HepG2 (cell line): Measurements from ENCODE around the gene VWA1. TPM values are rescaled to one million over a fixed set of nuclear protein-coding genes. Genes with fewer than 3 reads are reported as not detected.

Experiments used
- CENPX ChIP-seq: sonication (generic); formaldehyde crosslinking; IDR thresholded peaks from 2 replicates; pipeline ENCODE4 v1.9.0; 2021; ENCODE audit warnings: mild to moderate bottlenecking, missing genetic modification reagents, moderate library complexity
- CHCHD3 ChIP-seq: sonication (generic); formaldehyde crosslinking; IDR thresholded peaks from 2 replicates; pipeline ENCODE4 v1.8.0; 2022; ENCODE audit warnings: mild to moderate bottlenecking, missing genetic modification reagents, moderate library complexity
- IRX3 ChIP-seq: sonication (generic); formaldehyde crosslinking; IDR thresholded peaks from 2 replicates; pipeline ENCODE4 v1.8.1; 2023; ENCODE audit warnings: mild to moderate bottlenecking, low read depth, missing genetic modification reagents, borderline replicate concordance
- MTF2 ChIP-seq: sonication (generic); formaldehyde crosslinking; IDR thresholded peaks from 2 replicates; pipeline ENCODE4 v1.5.0; 2020; ENCODE audit warnings: missing genetic modification reagents, borderline replicate concordance
- PHF20 ChIP-seq: sonication (generic); formaldehyde crosslinking; IDR thresholded peaks from 2 replicates; pipeline ENCODE4 v1.5.0; 2020; ENCODE audit warnings: mild to moderate bottlenecking, missing genetic modification reagents
- TEAD2 ChIP-seq: sonication (generic); formaldehyde crosslinking; IDR thresholded peaks from 2 replicates; pipeline ENCODE4 v1.9.0; 2021; ENCODE audit warnings: missing genetic modification reagents
- ZBTB8A ChIP-seq: sonication (generic); formaldehyde crosslinking; IDR thresholded peaks from 2 replicates; pipeline ENCODE4 v1.4.0; 2020; ENCODE audit warnings: mild to moderate bottlenecking, low read depth, missing genetic modification reagents, borderline replicate concordance
- ZNF44 ChIP-seq: sonication (generic); formaldehyde crosslinking; IDR thresholded peaks from 2 replicates; pipeline ENCODE4 v1.5.1; 2020; ENCODE audit warnings: mild to moderate bottlenecking, missing genetic modification reagents
- ZNF737 ChIP-seq: sonication (generic); formaldehyde crosslinking; IDR thresholded peaks from 2 replicates; pipeline ENCODE4 v1.5.0; 2020; ENCODE audit warnings: missing genetic modification reagents, mild to moderate bottlenecking, borderline replicate concordance
- ZNF772 ChIP-seq: sonication (generic); formaldehyde crosslinking; IDR thresholded peaks from 2 replicates; pipeline ENCODE4 v1.5.0; 2020; ENCODE audit warnings: mild to moderate bottlenecking, missing genetic modification reagents
- ZNF83 ChIP-seq: sonication (generic); formaldehyde crosslinking; IDR thresholded peaks from 2 replicates; pipeline ENCODE4 v1.4.0; 2020; ENCODE audit warnings: missing genetic modification reagents, mild to moderate bottlenecking, borderline replicate concordance
- polyA plus RNA-seq, 8 experiments: library from polyadenylated mRNA; depleted of rRNA in 3 of 8; stranded (reverse) in 7 of 8; unstranded in 1 of 8; fragments of >200 nt; fragmentation: Illumina TruSeq in 4 of 8; extraction: Trizol in 4 of 8; gene quantifications; 2 replicates each; pipeline versions ENCODE4 v1.2.1 to v1.2.3, GENCODE V29; 2011 to 2016; ENCODE audit warnings: low read depth in 4 of 8, missing spikeins in 1 of 8, mixed read lengths in 1 of 8; ENCODE audit not compliant: insufficient read depth in 1 of 8
- total RNA-seq, 5 experiments: library from RNA; depleted of rRNA; stranded (reverse); fragments of >200 nt; fragmentation: Illumina TruSeq; extraction: Trizol; gene quantifications; 2 replicates each; pipeline ENCODE4 v1.2.3, GENCODE V29; 2016; ENCODE audit warnings: low read depth in 1 of 5
- TF ChIP-seq, protein P1 (sequence below): IDR thresholded peaks from 2 replicates; pipeline ENCODE4 v1.4.0; 2020; ENCODE audit warnings: mild to moderate bottlenecking, missing genetic modification reagents
- TF ChIP-seq, protein P2 (sequence below): sonication (generic); formaldehyde crosslinking; IDR thresholded peaks from 2 replicates; pipeline ENCODE4 v1.8.0; 2022; ENCODE audit warnings: mild to moderate bottlenecking, missing genetic modification reagents; ENCODE audit not compliant: insufficient replicate concordance
- TF ChIP-seq, protein P3 (sequence below), 2 experiments: fragments of 450-650 bp in 1 of 2; sonication (generic) in 1 of 2; formaldehyde crosslinking; IDR thresholded peaks; 2 replicates each; pipeline versions ENCODE4 v1.5.0 to v1.8.0; 2020 to 2022; ENCODE audit warnings: mild to moderate bottlenecking in 1 of 2, missing genetic modification reagents in 1 of 2
- TF ChIP-seq, protein P4 (sequence below): sonication (generic); formaldehyde crosslinking; IDR thresholded peaks from 2 replicates; pipeline ENCODE4 v1.4.0; 2020; ENCODE audit warnings: missing genetic modification reagents

Gene VWA1
- total and polyA plus RNA-seq, 2 of the 13 experiments (the other 11 are each of a cell fraction or from before 2014, with no cell fraction given) = 40.9 to 57.5 TPM

DNA sequence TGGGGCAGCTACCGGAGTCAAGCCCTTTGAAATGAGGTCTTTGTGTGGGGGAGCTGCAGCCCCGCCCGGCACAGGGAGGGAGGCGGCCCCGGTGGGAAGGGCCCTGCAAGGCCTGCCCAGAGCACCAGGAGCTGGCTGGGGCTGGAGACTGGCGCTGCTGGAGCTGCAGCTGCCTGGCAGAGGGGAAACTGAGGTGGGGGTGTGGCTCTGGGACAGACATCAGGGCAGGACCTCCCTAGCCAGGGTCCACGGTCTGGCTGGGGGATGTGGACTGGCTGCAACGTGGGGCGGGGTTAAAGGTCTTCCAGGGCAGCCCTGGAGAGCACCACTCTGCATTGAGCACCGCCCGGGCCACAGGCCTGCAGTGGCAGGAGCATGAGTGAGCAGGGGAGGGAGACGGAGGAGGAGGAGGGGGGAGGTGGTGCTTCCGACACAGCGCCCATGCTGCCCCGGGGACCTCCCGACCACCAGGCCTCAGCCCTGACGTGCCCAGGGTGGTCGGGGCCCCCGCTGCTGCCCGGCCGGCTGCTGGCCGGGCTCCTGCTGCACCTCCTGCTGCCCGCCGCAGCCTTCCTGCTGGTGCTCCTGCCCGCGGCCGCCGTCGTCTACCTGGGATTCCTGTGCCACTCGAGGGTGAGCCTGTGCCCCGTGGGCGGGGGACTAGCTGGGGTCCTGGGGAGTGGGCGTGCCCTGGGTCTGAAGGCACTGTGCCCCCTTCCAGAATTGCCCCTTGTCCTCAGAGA is 9.6 kb upstream of the VWA1 start (continued):
- TF ChIP-seq, protein P1, sequence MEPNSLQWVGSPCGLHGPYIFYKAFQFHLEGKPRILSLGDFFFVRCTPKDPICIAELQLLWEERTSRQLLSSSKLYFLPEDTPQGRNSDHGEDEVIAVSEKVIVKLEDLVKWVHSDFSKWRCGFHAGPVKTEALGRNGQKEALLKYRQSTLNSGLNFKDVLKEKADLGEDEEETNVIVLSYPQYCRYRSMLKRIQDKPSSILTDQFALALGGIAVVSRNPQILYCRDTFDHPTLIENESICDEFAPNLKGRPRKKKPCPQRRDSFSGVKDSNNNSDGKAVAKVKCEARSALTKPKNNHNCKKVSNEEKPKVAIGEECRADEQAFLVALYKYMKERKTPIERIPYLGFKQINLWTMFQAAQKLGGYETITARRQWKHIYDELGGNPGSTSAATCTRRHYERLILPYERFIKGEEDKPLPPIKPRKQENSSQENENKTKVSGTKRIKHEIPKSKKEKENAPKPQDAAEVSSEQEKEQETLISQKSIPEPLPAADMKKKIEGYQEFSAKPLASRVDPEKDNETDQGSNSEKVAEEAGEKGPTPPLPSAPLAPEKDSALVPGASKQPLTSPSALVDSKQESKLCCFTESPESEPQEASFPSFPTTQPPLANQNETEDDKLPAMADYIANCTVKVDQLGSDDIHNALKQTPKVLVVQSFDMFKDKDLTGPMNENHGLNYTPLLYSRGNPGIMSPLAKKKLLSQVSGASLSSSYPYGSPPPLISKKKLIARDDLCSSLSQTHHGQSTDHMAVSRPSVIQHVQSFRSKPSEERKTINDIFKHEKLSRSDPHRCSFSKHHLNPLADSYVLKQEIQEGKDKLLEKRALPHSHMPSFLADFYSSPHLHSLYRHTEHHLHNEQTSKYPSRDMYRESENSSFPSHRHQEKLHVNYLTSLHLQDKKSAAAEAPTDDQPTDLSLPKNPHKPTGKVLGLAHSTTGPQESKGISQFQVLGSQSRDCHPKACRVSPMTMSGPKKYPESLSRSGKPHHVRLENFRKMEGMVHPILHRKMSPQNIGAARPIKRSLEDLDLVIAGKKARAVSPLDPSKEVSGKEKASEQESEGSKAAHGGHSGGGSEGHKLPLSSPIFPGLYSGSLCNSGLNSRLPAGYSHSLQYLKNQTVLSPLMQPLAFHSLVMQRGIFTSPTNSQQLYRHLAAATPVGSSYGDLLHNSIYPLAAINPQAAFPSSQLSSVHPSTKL (CRISPR knock-in tag) = no peak
- TF ChIP-seq CENPX (CRISPR knock-in tag) (no peak), ZNF772 (no peak), ZNF83 (no peak), CHCHD3 (CRISPR knock-in tag) (0 out of 2 replicates have a peak, but pooled peaks have one; percentile 21), PHF20 (CRISPR knock-in tag) (peak; percentile 47; the same call in 1 of the 2 replicates), TEAD2 (CRISPR knock-in tag) (no peak), ZNF44 (CRISPR knock-in tag) (no peak), ZBTB8A (CRISPR knock-in tag) (no peak), IRX3 (CRISPR knock-in tag) (no peak), MTF2 (CRISPR knock-in tag) (0 out of 2 replicates have a peak, but pooled peaks have one; percentile 45), ZNF737 (CRISPR knock-in tag) (no peak)
- TF ChIP-seq, protein P2, sequence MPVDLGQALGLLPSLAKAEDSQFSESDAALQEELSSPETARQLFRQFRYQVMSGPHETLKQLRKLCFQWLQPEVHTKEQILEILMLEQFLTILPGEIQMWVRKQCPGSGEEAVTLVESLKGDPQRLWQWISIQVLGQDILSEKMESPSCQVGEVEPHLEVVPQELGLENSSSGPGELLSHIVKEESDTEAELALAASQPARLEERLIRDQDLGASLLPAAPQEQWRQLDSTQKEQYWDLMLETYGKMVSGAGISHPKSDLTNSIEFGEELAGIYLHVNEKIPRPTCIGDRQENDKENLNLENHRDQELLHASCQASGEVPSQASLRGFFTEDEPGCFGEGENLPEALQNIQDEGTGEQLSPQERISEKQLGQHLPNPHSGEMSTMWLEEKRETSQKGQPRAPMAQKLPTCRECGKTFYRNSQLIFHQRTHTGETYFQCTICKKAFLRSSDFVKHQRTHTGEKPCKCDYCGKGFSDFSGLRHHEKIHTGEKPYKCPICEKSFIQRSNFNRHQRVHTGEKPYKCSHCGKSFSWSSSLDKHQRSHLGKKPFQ (CRISPR knock-in tag) = no peak
- TF ChIP-seq, protein P3, sequence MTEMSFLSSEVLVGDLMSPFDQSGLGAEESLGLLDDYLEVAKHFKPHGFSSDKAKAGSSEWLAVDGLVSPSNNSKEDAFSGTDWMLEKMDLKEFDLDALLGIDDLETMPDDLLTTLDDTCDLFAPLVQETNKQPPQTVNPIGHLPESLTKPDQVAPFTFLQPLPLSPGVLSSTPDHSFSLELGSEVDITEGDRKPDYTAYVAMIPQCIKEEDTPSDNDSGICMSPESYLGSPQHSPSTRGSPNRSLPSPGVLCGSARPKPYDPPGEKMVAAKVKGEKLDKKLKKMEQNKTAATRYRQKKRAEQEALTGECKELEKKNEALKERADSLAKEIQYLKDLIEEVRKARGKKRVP (CRISPR knock-in tag; IDR thresholded peaks at IDR 0.05) = no peak
- TF ChIP-seq, protein P4, sequence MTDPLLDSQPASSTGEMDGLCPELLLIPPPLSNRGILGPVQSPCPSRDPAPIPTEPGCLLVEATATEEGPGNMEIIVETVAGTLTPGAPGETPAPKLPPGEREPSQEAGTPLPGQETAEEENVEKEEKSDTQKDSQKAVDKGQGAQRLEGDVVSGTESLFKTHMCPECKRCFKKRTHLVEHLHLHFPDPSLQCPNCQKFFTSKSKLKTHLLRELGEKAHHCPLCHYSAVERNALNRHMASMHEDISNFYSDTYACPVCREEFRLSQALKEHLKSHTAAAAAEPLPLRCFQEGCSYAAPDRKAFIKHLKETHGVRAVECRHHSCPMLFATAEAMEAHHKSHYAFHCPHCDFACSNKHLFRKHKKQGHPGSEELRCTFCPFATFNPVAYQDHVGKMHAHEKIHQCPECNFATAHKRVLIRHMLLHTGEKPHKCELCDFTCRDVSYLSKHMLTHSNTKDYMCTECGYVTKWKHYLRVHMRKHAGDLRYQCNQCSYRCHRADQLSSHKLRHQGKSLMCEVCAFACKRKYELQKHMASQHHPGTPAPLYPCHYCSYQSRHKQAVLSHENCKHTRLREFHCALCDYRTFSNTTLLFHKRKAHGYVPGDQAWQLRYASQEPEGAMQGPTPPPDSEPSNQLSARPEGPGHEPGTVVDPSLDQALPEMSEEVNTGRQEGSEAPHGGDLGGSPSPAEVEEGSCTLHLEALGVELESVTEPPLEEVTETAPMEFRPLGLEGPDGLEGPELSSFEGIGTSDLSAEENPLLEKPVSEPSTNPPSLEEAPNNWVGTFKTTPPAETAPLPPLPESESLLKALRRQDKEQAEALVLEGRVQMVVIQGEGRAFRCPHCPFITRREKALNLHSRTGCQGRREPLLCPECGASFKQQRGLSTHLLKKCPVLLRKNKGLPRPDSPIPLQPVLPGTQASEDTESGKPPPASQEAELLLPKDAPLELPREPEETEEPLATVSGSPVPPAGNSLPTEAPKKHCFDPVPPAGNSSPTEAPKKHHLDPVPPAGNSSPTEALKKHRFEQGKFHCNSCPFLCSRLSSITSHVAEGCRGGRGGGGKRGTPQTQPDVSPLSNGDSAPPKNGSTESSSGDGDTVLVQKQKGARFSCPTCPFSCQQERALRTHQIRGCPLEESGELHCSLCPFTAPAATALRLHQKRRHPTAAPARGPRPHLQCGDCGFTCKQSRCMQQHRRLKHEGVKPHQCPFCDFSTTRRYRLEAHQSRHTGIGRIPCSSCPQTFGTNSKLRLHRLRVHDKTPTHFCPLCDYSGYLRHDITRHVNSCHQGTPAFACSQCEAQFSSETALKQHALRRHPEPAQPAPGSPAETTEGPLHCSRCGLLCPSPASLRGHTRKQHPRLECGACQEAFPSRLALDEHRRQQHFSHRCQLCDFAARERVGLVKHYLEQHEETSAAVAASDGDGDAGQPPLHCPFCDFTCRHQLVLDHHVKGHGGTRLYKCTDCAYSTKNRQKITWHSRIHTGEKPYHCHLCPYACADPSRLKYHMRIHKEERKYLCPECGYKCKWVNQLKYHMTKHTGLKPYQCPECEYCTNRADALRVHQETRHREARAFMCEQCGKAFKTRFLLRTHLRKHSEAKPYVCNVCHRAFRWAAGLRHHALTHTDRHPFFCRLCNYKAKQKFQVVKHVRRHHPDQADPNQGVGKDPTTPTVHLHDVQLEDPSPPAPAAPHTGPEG (CRISPR knock-in tag) = no peak
